Parathyroid adenoma (tissue), 2 donors: ENCODE measurements around the gene NFE2L3.

ENCODE experiments used
- H2AFZ ChIP-seq: fragments of 300-600 bp; sonication (generic); one replicate; pipeline ENCODE4 v1.7.0; 2017; ENCODE audit warnings: antibody characterized with exemption, mild to moderate bottlenecking
- H3K27ac ChIP-seq: fragments of 300-600 bp; sonication (generic); one replicate; pipeline ENCODE4 v1.7.0; 2017
- H3K27me3 ChIP-seq: fragments of 300-600 bp; sonication (generic); one replicate; pipeline ENCODE4 v1.7.0; 2017; ENCODE audit warnings: low read length; ENCODE audit not compliant: control insufficient read depth, insufficient read depth
- H3K36me3 ChIP-seq: fragments of 300-600 bp; sonication (generic); one replicate; pipeline ENCODE4 v1.7.0; 2017; ENCODE audit warnings: low read length; ENCODE audit not compliant: control insufficient read depth, insufficient read depth
- H3K4me1 ChIP-seq: fragments of 300-600 bp; sonication (generic); one replicate; pipeline ENCODE4 v1.7.0; 2017; ENCODE audit warnings: control low read depth
- H3K4me2 ChIP-seq: fragments of 300-600 bp; sonication (generic); one replicate; pipeline ENCODE4 v1.7.0; 2017; ENCODE audit warnings: low read length
- H3K4me3 ChIP-seq: fragments of 300-600 bp; sonication (generic); one replicate; pipeline ENCODE4 v1.7.0; 2017; ENCODE audit warnings: low read depth, low read length
- H3K79me2 ChIP-seq: fragments of 300-600 bp; sonication (generic); one replicate; pipeline ENCODE4 v1.7.0; 2017; ENCODE audit warnings: control low read depth
- H3K9ac ChIP-seq: fragments of 300-600 bp; sonication (generic); one replicate; pipeline ENCODE4 v1.7.0; 2017; ENCODE audit warnings: mild to moderate bottlenecking
- H3K9me3 ChIP-seq: fragments of 300-600 bp; sonication (generic); one replicate; pipeline ENCODE4 v1.7.0; 2017; ENCODE audit warnings: low read length; ENCODE audit not compliant: control insufficient read depth
- CTCF ChIP-seq: fragments of 300-600 bp; sonication (generic); IDR thresholded peaks from one replicate; pipeline ENCODE4 v1.7.0; 2017; ENCODE audit warnings: antibody characterized with exemption, mild to moderate bottlenecking
- donor health status: primary hyperparathyroidism.

NFE2L3 gene

GRCh38 chr7:26227987-26228386 lies 76.0 kb downstream of the NFE2L3 start:
- Histone ChIP-seq H3K9me3 (no peaks in the 10 kb centered on the region), H3K4me1 (no peaks in the 10 kb centered on the region), H2AFZ (no peak overlapping the region), H3K4me2 (no peak overlapping the region), H3K27me3 (no peaks in the 10 kb centered on the region), H3K4me3 (no peak overlapping the region), H3K27ac (no peak overlapping the region), H3K79me2 (no peaks in the 10 kb centered on the region), H3K36me3 (no peaks in the 10 kb centered on the region), H3K9ac (no peak overlapping the region)
- TF ChIP-seq CTCF, result no peak

- Histone ChIP-seq H3K27me3 (no peaks in the 10 kb centered on the region), H3K27ac (no peak overlapping the region), H2AFZ (no peak overlapping the region), H3K79me2 (no peaks in the 10 kb centered on the region), H3K4me1 (no peaks in the 10 kb centered on the region), H3K4me3 (no peak overlapping the region), H3K9ac (no peak overlapping the region), H3K36me3 (no peaks in the 10 kb centered on the region), H3K4me2 (no peak overlapping the region), H3K9me3 (no peaks in the 10 kb centered on the region)
- no peak for TF ChIP-seq CTCF
These were observed 82.0 kb downstream of the NFE2L3 start for GRCh38 chr7:26233902-26234511.
